Gastrocnemius medialis (tissue), 4 donors: ENCODE data around the gene FAM162A.

Experiments
- CTCF ChIP-seq, 5 experiments: fragments of 450-650 bp in 3 of 5; fragments of 200-600 bp in 2 of 5; sonication (generic) in 2 of 5; IDR thresholded peaks in 4 of 5; conservative IDR thresholded peaks in 1 of 5; 1 replicate in 4 of 5; 2 replicates in 1 of 5; pipeline ENCODE4 v1.5.1; 2016 to 2019; ENCODE audit warnings: antibody characterized with exemption in 5 of 5, mild to moderate bottlenecking in 3 of 5, moderate library complexity in 3 of 5
- POLR2A ChIP-seq, 2 donors: fragments of 450-650 bp; IDR thresholded peaks; one replicate each; pipeline ENCODE4 v1.6.1; 2017; ENCODE audit warnings: antibody characterized with exemption in 2 of 2, mild to moderate bottlenecking in 2 of 2, moderate library complexity in 2 of 2

GRCh38 chr3:122358703-122359032, 25.3 kb upstream of the FAM162A start:
- TF ChIP-seq CTCF (IDR thresholded peaks at IDR 0.05 in 4 of 5, conservative IDR thresholded peaks at IDR 0.05 in 1 of 5) (no peak), POLR2A (IDR thresholded peaks at IDR 0.05) (no peak)
